Measurements from ENCODE around the gene STARD10.
"Not testable (repeated sequence)": the region's sequence is repeated elsewhere in the genome, so short reads cannot be mapped to it uniquely, and the experiment has no call there.

Gene STARD10

GRCh38 chr11:72825661-72826060 lies 31.8 kb upstream of the STARD10 start:
- no peak for DNase-seq

DNA sequence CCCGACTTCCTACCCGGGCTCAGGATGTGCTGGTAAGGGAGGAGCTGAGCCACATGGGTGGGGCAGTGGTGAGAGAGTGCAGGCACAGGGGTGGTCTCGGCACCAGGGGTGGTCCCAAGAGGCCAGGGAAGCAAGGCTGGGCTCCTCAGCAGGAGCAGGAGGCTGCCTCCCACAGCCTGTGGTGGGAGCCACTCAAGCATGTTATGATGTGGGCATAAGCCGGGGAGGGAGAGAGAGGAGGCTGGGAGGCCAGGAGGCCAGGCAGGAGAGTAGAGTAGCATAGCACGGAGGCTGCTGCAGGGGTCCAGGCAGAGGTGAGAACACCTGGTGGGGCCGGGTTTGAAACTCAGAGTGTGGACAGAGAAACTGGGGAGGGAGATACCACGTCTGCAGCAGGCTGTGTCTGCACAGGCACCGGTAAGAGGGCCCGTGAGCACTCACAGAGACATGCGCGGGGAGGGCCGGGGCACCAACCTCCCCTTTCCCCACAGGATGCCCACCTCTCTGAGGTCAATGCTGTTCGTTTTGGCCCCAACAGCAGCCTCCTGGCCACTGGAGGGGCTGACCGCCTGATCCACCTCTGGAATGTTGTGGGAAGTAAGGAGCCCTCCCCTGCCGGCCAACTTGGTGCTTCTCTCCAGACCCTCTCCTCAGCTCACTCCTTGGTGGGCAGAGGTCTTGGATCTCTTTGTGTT lies 31.1 kb upstream of the STARD10 start:
- DNase-seq, result no peak

- DNase-seq, result no peak
Observed at GRCh38 chr11:72824020-72824419, 30.2 kb upstream of the STARD10 start.

- no peak for DNase-seq
Observed at GRCh38 chr11:72823105-72823804, 29.4 kb upstream of the STARD10 start.

GRCh38 chr11:72821920-72822799 lies 28.3 kb upstream of the STARD10 start:
- DNase-seq, result peak; percentile 70

GRCh38 chr11:72821221-72821919 lies 27.5 kb upstream of the STARD10 start:
- no peak for DNase-seq

DNA sequence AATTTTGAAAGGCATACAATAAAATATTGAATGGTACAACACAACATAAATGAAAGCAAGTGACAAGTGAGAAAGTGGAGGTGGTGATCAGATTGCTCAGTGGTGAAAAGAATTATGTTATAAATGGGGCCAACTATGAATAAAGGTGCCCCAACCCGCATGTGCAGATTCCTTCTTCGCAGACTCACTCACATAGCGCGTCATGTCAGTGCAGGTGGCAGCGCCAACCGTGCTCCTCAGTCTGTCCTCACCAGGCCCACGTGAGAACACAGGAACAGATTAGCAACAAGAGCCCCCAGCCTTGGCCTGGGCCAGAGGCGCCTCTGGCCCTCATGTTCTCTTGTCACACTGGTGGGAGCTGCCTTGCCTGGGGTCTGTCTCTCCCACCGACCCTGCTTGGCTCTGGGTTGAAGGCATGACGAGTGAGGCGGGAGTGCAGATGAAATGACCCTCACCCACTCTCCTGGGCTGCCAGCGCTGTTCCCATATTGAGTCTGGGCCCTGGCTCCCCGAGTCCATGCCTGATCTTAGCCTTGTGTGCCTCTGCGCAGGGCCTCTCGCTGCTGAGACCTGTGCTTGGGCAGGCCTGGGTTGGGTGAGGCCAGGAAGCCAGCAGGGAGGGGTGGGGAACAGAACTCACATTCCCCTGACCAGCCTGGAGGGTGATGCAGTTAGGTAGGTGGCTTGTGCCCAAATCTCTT lies 26.7 kb upstream of the STARD10 start:
- DNase-seq, result no peak

- no peak for DNase-seq
Observed at GRCh38 chr11:72818971-72819370, 25.1 kb upstream of the STARD10 start.

DNA sequence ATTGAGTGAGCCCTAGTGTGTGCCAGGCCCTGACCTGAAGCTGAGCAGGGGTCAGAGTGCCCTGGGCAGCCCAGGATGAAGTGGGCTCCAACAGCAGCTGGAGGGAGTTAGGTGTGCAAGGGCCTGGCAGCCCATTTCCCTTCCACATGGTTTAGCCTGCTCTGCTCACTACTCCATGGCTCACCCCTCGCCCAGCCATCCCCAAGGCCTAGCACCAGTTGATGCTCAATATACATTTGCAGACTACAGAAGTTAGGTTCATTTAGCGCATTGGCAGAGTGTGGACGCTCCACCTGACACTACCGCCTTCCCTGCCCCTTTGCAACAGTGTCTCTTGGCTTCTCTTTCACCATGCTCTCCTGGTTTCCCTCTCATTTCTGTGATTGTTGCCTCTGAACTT lies 24.1 kb upstream of the STARD10 start:
- no peak for DNase-seq

DNA sequence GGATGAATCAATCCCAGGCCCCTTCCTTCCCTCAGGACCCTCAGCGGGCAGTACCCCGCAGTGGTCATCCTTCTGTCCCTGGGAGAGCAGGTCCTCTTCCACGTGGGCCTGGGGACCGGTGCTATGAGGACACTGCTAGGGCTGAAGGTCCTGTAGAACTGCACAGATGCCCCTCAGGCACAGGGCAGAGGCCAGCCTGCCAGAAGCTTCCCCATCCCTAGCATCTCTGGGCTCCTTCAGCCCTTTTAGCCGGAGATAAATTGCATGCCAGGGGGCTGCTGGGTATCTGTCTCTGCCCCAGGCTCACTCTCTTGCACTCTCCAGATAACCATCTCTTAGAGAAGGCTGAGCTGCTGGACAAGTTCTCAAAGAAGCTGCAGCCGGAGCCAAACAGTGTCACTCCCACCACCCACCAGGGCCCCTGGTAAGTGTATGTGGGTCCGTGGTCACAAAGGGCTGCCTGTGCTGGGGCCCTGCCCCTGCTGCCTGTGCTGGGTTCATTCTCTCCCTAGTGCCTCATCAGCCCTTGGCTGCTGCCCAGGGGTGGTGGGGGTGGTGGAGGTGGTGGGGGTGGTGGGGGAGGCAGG lies 22.6 kb upstream of the STARD10 start:
- no peak for DNase-seq

GRCh38 chr11:72815110-72815618 lies 21.3 kb upstream of the STARD10 start:
- no peak for DNase-seq

GRCh38 chr11:72814286-72815109 lies 20.7 kb upstream of the STARD10 start, which contains the start of gene ATG16L2:
Gene ATG16L2 (plus strand): TSS chr11:72814411. CDS start chr11:72814446, 35 bp downstream.
- DNase-seq, result peak; percentile 82

DNA sequence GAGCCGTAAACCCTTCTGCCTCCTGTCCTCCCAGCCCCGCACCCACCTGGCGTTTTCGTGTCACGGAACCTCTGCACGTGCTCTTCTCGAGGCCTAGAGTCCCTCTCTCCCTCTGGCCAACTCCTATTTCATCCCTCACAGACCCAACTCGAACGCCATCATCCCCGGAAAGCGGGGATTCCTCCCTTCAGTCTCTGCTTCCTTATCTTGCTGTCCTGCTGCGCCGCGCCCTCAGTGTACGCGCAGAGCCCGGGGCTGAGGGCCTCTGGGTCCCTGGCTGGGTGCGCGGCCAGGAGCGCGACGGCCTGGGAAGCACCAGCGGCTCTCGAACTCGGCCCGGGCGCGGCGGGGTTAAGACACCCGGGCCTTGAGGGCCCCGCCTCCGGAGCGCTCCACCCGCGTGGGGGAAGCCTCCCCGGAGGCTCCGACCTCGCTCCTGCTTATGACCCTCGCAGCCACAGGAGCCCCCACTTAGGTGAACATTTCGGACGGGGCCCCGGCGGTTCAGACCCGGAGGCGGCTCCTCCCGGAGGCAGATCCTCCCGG lies 20.0 kb upstream of the STARD10 start:
- peak; percentile 72 for DNase-seq

DNA sequence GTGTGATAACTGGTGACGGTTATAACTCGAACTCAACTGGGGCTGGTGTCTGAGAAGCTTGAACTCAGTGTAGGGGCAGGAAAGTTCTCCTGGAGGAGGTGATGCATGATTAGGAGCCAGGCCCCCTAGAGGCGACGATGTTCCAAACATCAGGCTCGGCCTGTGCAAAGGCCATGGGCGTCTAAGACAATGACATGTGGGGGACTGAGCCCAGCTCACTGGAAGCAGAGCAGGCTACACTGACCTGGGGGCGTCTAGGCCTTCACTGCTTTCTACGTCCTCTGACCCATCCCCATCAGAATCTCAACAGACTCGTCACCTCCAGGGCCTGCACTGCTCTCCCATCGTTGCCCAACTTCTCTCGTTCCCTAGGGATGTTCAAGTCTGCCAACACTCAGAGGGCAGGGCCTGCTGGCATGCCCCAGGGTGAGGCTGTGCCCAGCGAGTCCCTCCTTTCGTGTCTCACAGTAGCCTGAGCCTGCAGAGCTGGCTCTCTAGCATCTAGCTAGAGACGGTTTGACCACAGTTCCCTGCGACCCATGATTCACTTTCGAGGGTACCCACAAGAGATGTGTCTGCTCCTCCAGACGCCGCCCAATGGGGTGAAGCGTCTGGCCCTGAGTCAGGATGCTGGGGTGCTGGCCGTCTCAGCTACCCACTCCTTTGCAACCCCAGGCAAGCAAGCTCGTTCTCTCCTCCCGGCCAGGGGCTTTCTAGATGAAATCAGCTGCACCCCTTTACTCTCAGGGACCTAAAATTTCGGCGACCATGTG lies 19.3 kb upstream of the STARD10 start:
- peak; percentile 50 for DNase-seq

DNA sequence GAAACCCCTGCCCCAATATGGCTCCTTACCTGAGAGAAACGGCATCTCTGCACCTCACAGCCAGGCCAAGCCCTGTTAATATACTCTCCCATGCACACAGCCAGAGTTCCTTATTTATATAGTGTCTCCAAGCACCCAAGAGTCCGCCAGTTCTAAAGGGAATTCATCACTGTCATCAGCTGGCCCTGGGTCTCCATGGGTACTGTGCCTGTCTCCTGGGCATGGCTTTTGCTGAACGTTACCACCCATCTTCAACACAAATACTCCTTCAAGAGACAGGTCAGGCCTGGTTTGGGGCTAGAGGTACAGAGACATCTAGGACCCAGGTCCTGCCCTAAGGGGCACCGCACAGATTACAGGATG lies 18.7 kb upstream of the STARD10 start:
- no peak for DNase-seq

DNA sequence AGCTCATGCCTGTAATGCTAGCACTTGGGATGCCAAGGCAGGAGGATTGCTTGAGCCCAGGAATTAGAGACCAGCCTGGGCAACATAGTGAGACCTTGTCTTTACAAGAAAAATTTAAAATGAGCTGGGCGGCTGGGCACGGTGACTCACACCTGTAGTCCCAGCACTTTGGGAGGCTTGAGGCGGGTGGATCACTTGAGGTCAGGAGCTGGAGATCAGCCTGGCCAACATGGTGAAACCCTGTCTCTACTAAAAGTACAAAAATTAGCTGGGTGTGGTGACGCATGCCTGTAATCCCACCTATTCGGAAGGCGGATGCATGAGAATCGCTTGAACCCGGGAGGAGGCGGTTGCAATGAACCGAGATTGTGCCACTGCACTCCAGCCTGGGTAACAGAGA lies 17.8 kb upstream of the STARD10 start:
- DNase-seq, result not testable (repeated sequence)

DNA sequence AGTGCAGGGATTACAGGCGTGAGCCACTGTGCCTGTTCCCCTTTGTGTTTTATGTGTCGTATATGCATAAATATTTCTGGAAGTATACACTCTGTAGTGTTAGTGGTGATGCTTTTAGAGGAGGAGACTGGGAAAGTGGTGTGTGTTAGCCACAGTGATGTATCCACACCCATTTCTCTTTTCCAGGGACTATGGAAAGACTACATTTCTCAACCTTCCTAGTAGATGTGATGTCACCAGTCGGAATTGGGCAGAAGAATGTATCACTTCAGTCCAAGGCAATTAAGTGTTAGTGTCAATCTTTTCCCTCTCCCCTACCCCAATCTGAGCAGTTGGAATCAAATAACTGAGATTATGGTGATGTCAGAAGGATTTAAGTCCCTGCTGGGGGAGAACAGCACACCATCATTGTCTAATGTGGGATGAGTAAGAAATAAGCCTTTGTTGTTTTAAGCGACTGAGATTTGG lies 14.5 kb upstream of the STARD10 start:
- DNase-seq, result no peak

DNA sequence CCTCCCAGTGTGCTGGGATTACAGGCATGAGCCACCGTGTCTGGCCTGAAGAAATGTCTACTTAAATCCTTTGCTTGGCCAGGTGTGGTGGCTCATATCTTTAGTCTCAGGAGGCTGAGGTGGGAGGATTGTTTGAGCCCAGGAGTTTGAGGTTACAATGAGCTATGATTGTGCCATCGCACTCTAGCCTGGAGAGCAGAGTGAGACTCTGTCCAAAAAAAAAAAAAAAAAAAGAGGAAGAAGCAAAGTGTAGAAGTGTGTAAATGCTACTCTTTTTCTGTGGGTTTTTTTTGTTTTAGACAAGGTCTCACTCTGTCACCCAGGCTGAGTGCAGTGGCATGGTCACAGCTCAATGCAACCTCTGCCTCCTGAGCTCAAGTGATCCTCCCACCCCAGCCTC lies 13.9 kb upstream of the STARD10 start:
- DNase-seq, result no peak

DNA sequence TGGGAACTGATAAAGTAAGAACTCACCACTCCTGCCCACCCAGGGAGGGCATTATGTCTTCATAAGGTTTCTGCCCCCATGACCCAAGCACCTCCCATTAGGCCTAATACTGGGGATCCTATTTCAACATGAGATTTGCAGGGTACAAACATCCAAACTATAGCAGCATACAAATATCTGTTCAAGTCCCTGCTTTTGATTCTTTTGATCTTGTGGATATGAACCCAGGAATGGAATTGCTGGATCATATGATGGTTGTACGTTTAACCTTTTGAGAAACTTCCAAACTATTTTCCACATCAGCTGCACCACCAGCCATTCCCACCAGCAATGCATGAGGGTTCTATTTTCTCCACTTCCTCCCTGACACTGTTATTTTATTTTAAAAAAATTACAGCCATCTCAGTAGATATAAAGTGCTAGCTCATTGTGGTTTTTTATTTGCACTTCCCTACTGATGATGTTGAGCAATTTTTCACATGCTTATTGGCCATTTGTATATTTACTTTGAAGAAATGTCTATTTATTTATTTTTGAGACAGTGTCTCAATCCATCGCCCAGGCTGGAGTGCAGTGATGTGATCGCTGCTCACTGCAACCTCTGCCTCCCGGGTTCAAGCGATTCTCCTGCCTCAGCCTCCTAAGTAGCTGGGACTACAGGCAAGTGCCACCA lies 13.3 kb upstream of the STARD10 start:
- DNase-seq, result no peak
